GM21737 (cell line): ENCODE data around the gene ZNF345.

ENCODE experiments used
- ATAC-seq: cut with Tn5 transposase; IDR thresholded peaks from one replicate; pipeline ENCODE4 v1.9.1; 2021; ENCODE audit warnings: mild to moderate bottlenecking, moderate library complexity; ENCODE audit not compliant: unreplicated experiment

Gene ZNF345

DNA sequence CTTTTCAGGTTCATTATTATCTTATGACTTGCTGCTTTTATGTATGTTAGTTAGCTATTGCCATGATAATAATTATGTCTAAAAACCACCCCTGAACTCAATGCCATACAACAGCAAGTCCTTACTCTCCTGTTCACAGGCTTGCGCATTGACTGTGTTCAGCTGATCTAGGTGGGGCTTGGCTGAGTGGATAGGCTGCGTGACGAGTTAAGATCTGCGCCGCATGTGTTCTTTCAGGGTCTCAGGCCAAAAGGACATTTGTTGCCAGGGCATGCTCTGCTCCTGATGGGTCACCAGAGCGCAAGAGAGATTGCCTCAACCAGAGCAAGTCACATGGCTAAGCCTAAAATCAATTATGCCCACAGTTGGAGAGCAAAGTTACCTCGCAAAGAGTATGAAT is 66.3 kb downstream of the ZNF345 start:
- ATAC-seq = no peak

DNA sequence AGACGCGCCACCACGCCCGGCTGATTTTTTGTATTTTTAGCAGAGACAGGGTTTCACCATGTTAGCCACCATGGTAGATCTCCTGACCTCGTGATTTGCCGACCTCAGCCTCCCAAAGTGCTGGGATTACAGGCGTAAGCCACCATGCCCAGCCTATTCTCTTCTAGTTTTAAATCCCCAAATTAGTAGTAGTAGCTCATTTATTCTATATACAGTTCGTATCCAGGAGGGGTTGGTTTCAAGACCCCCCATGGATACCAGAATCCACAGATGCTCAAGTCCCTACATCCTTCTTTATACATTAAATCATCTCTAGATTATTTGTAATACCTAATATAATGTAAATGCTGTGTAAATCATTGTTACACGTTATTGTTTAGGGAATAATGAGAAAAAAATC is 67.4 kb downstream of the ZNF345 start:
- ATAC-seq = no peak
